Ovary (tissue), 9 donors: ENCODE measurements around the gene EFNA5. TPM values are rescaled to one million over a fixed set of nuclear protein-coding genes. Genes with fewer than 3 reads are reported as not detected.

ENCODE experiments used
- DNase-seq, 5 donors: peaks; one replicate each; pipeline ENCODE4 v3.0.0-alpha.2; 2019 to 2020
- H3K27ac ChIP-seq, 2 donors: fragments of 200-600 bp; one replicate each; pipeline versions ENCODE4 v1.5.1 to v1.8.0; 2019 to 2022
- H3K27me3 ChIP-seq: fragments of 200-600 bp; one replicate; pipeline ENCODE4 v1.8.0; 2022
- H3K36me3 ChIP-seq: fragments of 200-600 bp; sonication (generic); one replicate; pipeline ENCODE4 v1.5.1; 2019
- H3K4me1 ChIP-seq: one replicate; pipeline ENCODE4 v1.8.1; 2013; ENCODE audit warnings: mild to moderate bottlenecking, moderate library complexity; ENCODE audit not compliant: insufficient read depth
- H3K4me3 ChIP-seq: fragments of 200-600 bp; sonication (generic); one replicate; pipeline ENCODE4 v1.5.1; 2017
- H3K9me3 ChIP-seq, 2 donors: fragments of 200-600 bp in 1 of 2; sonication (generic) in 1 of 2; one replicate each; pipeline versions ENCODE4 v1.5.1 to v1.8.1; 2013 to 2019; ENCODE audit warnings: mild to moderate bottlenecking in 1 of 2, moderate library complexity in 1 of 2
- CTCF ChIP-seq, 3 donors: fragments of 450-650 bp in 2 of 3; fragments of 200-600 bp in 1 of 3; IDR thresholded peaks; one replicate each; pipeline versions ENCODE4 v1.5.1 to v1.8.0; 2016 to 2022; ENCODE audit warnings: antibody characterized with exemption in 3 of 3, mild to moderate bottlenecking in 1 of 3
- EP300 ChIP-seq: sonication (generic); formaldehyde crosslinking; IDR thresholded peaks from one replicate; pipeline ENCODE4 v1.6.1; 2017; ENCODE audit warnings: antibody characterized with exemption
- POLR2A ChIP-seq: fragments of 450-650 bp; IDR thresholded peaks from one replicate; pipeline ENCODE4 v1.6.1; 2017; ENCODE audit warnings: antibody characterized with exemption, mild to moderate bottlenecking, moderate library complexity
- WGBS, 3 donors: extraction: QIAGEN DNeasy Blood & Tissue Kit in 1 of 3; methylation state at CpG; one replicate each; pipeline versions ENCODE4 v1.1.5 to v1.1.7; 2013 to 2017; 5-methylcytosine and 5-hydroxymethylcytosine counted together
- intact Hi-C, 4 donors: fragments of 100-400 bp; cut with DNase I; formaldehyde crosslinking; loops; one replicate each; pipeline versions ENCODE4 v1.11.0 to v1.15.1; 2022 to 2023
- polyA plus RNA-seq, 2 donors: library from polyadenylated mRNA; stranded (reverse); fragments of 200-250 nt in 1 of 2; fragments of 350-450 nt in 1 of 2; fragmentation: Illumina TruSeq in 1 of 2; extraction: RNeasy Lipid Tissue Mini Kit (QIAGEN cat#74804) in 1 of 2; gene quantifications; one replicate each; pipeline ENCODE4 v1.2.3, GENCODE V29; 2013 to 2014
- total RNA-seq, 7 donors: library from RNA; depleted of rRNA in 2 of 7; stranded (reverse); fragments of >200 nt in 2 of 7; fragmentation: NEBNext Ultra II Directional in 3 of 7; extraction: Animal tissue kit (Norgen Biotek cat#: 25700) in 3 of 7; gene quantifications; one replicate each; pipeline versions ENCODE4 v1.1.0 to v1.2.4, GENCODE V29; 2016 to 2023
- donor health status: DM: no; HTN: no; CAD: no; lungs with moderate emphysema.
- donor health status: DM: no; HTN: no; CAD: no.
- donor health status: Bipolar disorder and iron deficiency.
- donor health status: DM: yes; HTN: yes; CAD: no.
- donor health status: DM: no; HTN: no; CAD: no.
- donor health status: DM: yes; HTN: yes; CAD: no.

Gene EFNA5
- total and polyA plus RNA-seq, 9 donors = 1.5 to 20.6 (median 7.7) TPM

- TF ChIP-seq POLR2A (no peak), CTCF (IDR thresholded peaks at IDR 0.05) (no peak), EP300 (no peak)
- no peak overlapping the region for H3K27ac ChIP-seq
Observed at GRCh38 chr5:107439832-107440231, 230.9 kb downstream of the EFNA5 start.

GRCh38 chr5:107437986-107438510 is 232.7 kb downstream of the EFNA5 start:
- Histone ChIP-seq H3K27me3 (no peaks in the 10 kb centered on the region), H3K9me3 (no peaks in the 10 kb centered on the region), H3K36me3 (no peaks in the 10 kb centered on the region), H3K27ac (no peak overlapping the region), H3K4me3 (no peak overlapping the region), H3K4me1 (no peaks in the 10 kb centered on the region)
- DNase-seq = no peak
- TF ChIP-seq EP300 = no peak
- no peak for TF ChIP-seq CTCF (IDR thresholded peaks at IDR 0.05)
- TF ChIP-seq POLR2A = no peak
- 84 to 88% (median 86%) methylated on average over 6 of the region's 6 CpGs for WGBS, 3 donors
- intact Hi-C loops = no loop called here

More at GRCh38 chr5:107439832-107440231, 230.9 kb downstream of the EFNA5 start:
- Histone ChIP-seq H3K4me1 (no peaks in the 10 kb centered on the region), H3K4me3 (no peak overlapping the region), H3K36me3 (no peaks in the 10 kb centered on the region), H3K9me3 (no peaks in the 10 kb centered on the region), H3K27me3 (no peaks in the 10 kb centered on the region)
- DNase-seq = no peak
- 90 to 93% (median 91%) methylated on average over 2 of the region's 2 CpGs for WGBS, 3 donors
- intact Hi-C loops = no loop called here

- DNase-seq = no peak
- no peaks in the 10 kb centered on the region for H3K4me1 ChIP-seq
- H3K4me3 ChIP-seq = no peak overlapping the region
- H3K9me3 ChIP-seq = no peaks in the 10 kb centered on the region
- H3K36me3 ChIP-seq = no peaks in the 10 kb centered on the region
- no peaks in the 10 kb centered on the region for H3K27me3 ChIP-seq
- intact Hi-C loops = no loop called here
- H3K27ac ChIP-seq = no peak overlapping the region
- TF ChIP-seq POLR2A (no peak), EP300 (no peak), CTCF (IDR thresholded peaks at IDR 0.05) (no peak)
- WGBS, 3 donors = 81 to 90% (median 83%) methylated on average over 3 of the region's 3 CpGs
Observed at GRCh38 chr5:107437154-107437553, 233.6 kb downstream of the EFNA5 start.

GRCh38 chr5:107436201-107436600 is 234.5 kb downstream of the EFNA5 start:
- Histone ChIP-seq H3K27ac (no peak overlapping the region), H3K27me3 (no peaks in the 10 kb centered on the region), H3K4me1 (no peaks in the 10 kb centered on the region), H3K4me3 (no peak overlapping the region), H3K36me3 (no peaks in the 10 kb centered on the region), H3K9me3 (no peaks in the 10 kb centered on the region)
- 60 to 73% (median 68%) methylated on average over 4 of the region's 4 CpGs for WGBS, 3 donors
- no peak for DNase-seq
- intact Hi-C loops = no loop called here
- no peak for TF ChIP-seq POLR2A
- TF ChIP-seq EP300 = no peak
- no peak for TF ChIP-seq CTCF (IDR thresholded peaks at IDR 0.05)
